GM21576 (cell line): ENCODE measurements around the gene PRM1.
A peak's percentile ranks its signal among the peaks of the same experiment; 100 is the strongest.

ENCODE experiments used
- ATAC-seq: cut with Tn5 transposase; IDR thresholded peaks from one replicate; pipeline ENCODE4 v1.9.1; 2021; ENCODE audit warnings: mild to moderate bottlenecking, moderate library complexity; ENCODE audit not compliant: unreplicated experiment

Gene PRM1

DNA sequence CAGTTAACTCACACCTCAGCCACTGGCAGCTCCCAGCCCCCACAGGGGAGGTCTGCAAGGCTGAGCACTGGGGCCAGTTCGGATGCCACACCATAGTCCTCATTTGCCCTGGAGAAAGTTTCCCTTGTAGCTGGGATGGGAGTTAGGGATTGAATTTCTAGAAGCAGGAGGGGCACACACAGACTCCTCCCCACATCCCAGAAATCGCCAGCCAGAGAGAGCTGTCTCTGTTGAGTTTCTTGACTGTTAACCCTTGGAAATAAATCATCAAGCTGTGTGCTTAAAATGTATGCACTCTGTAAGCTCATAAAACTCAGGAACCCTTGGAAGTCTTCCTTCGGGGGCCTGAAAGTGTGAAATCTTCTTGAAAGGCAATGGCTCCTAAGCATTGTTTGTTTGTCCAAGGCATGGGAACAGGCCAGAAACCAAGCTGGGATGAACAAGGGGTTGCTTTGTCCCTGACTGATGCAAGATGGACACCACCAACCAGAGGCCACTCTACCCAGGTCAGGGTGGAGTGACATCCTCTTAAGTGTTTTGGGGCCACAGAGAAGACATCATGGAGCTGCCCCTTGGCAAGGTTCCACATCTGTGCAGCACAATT lies 7.3 kb downstream of the PRM1 start:
- no peak for ATAC-seq

DNA sequence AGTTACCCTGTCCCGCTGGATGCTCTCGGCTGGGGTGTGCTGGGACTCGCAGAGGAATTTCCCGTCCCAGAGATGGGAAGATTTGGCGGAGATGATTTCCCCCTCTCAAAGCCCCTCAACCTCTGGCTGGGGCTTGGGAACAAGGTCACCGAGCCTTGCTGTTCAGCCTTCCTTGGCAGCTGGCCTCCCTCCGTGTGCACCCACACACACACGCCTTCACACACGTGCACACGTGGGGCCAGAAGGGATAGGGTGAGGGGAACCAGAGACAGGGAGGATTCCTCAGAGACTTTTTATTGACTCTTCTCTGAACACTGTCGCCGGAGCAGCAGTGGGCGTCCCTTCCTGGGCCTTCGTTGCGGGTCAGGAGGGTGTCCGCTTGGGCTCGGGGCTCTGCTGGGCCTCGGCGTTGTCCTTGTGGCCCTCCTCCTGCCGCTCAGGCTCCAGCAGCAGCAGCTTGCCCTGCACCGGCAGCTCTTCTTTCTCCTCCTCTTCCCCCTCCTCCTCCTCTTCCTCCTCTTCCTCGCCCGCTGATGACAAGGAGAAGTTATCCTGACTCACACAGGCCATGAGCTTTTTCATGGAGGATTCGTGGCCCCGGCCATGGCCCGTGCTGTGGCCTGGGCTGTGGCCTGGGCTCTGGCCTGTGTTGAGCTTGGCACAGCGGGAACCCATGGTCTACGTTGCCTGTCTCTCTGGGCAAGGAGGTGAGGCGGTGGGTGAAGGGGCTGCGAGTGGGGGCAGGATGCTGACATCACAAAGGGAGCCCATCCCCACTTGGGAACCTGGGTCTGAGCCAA lies 8.0 kb downstream of the PRM1 start, which contains the start of gene PRM3:
Gene PRM3 (minus strand): TSS at position 709 of the 800 bp plus-strand sequence. CDS start 34 bp downstream, at position 675.
- no peak for ATAC-seq

- no peak for ATAC-seq
Measured at GRCh38 chr16:11272484-11272883, 8.6 kb downstream of the PRM1 start.

DNA sequence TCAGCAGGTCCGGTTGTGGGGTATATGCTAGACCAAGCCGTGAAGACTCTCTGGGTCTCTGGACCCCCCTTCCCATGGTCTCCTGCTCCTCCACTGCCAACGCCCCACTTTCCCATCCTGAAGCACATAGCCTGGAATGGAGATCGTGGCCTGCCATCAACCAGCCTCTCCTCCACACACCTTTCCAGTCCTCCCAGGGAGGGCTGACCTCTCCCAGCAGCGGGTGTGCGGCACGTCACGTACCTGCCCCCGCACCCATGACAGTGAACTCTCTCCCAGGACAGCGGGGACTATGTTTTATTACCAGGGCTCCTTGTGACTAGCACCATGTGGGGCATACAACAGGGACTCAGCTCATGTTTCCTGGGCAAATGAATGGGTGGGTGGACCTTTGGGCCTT lies 9.5 kb downstream of the PRM1 start:
- ATAC-seq: no peak

- ATAC-seq: no peak
Measured at GRCh38 chr16:11270602-11271162, 10.4 kb downstream of the PRM1 start.

DNA sequence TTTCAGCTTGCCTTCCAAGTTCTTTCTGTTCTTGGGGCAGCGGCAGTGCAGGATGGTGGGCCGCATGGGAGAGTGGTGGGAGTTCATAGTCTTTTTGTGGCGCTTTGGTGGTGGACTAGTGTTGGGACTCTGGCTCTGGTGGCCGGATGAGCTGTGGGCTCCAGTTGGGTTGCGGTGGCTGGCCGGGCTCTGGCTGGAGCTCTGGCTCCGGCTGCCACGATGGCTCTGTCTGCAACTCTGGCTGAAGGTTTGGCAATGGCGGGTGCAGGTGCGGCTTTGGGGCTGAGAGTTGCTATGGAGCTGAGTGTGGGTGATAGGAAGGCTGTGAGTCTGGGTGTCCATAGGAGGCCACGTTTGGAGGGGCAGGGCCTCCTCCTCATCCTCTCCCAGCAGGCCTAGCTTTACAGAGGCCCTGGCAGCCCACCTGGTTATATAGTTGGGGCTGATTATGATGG lies 12.2 kb downstream of the PRM1 start, which contains the start of gene TNP2:
Gene TNP2 (minus strand): TSS at position 405 of the 455 bp plus-strand sequence. CDS start 63 bp downstream, at position 342.
- no peak for ATAC-seq

DNA sequence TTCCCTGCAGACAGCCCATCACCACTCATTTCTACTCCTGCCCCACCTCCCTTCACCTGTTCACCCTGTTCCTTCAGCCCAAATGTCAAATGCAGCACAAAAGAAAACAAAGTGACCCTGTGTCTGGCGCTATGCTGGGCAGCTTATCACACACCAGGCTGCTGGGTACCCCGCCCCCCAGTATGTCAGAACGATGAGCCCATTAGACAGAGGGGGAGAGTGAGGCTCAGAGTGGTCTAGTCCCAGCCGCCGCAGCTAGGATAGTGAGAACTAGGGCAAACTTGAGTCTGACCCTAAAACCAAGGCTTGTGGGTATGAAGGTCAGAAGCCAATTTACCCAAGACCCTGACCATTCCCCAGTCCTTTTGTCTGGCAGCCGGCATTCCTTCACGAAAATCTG lies 16.0 kb downstream of the PRM1 start:
- ATAC-seq: no peak

DNA sequence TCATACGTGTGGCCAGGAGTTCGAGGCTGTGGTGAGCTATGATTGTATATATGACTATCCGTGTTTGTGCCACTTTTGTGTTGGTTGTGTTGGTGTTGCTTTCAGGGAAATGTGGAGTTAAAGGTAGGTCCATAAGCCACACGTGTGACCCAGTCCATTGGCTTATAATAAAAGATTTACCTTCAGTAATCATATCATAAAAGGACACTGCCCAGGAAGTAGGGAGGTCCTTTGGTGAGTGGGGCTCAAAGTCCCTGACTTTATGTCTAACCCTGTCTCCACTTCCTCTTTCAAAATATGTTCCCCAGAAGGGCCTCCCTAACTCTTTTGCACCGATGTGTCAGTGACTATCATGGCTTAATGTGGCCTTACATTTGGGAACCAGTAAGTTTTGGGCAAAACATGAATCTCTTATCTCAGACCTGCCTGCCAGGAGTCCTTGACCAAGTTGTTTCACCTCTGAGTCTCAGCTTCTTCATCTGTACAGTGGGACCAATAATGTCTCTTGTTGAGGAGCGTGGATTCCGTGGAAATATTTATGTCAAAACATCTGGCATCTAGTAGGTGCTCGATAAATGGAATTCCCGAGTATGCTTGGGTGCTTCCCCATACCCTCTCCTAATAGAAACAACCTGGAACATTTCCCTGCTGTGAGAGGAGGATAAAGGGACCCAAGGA lies 16.8 kb downstream of the PRM1 start:
- ATAC-seq: no peak

DNA sequence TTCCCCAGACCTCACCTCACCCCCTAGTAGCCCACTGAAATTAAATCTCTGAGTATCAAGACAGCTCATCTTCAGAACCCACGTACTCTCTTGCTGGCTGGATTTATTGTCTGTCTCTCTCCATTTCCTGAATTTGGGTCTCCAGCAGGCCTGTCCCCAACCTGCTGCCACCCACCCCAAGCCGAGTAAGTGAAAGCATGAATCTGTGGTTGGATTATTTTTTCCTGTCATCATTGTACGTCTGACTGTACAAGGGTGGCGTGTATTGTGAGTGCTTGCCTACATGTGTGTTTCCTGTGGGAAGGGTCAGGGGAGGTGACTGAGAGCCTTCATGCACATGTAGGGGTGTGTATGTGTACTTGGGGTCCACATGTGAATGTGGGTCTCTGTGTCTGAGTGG lies 17.4 kb downstream of the PRM1 start:
- ATAC-seq: no peak

DNA sequence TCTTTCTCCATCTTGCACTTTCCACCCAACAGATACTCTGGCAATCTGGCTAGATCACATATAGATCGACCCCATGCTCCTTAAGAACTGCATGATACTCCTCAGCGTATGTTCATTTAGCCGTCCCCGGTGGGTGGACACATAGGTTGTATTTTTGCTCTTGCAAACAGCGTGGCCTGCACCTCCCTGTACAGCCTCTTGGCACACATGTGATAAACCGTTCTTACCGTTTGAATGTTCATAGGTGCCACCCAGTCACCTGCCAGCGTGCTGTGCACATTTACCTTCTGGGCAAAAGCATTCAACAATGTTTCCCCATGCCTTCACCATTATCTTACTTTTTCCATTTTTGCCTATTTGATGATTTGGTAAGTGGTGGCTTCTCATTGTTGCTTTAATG lies 18.2 kb downstream of the PRM1 start:
- ATAC-seq: no peak

- ATAC-seq: no peak
Measured at GRCh38 chr16:11260596-11260966, 20.5 kb downstream of the PRM1 start.

GRCh38 chr16:11259655-11260595 lies 21.2 kb downstream of the PRM1 start:
- ATAC-seq: no peak

GRCh38 chr16:11258553-11259492 lies 22.3 kb downstream of the PRM1 start:
- ATAC-seq: no peak

- ATAC-seq: no peak
Measured at GRCh38 chr16:11257131-11257938, 23.8 kb downstream of the PRM1 start.

DNA sequence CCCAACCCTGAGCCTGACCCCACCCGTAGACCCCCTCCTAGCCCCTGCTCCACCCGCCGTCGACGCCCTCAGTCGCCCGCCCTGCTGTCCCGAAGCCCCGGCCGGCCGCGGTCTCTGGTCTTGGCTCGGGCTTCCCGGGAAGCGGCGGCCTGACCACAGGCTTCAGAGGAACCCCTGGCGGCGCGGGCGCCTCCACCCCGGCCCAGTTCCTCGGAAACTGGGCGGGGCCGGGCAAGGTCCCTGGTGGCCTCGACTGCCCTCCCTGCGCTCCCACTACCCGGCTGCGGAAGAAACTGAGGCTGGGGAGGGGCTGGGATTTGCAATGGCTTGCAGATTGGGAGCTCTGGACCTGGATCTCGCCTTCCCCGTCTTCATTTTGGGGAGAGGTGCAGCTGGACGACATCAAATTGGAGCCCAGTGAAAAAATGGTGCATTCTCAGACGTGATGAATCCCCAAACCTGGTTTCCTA lies 24.4 kb downstream of the PRM1 start:
- no peak for ATAC-seq

DNA sequence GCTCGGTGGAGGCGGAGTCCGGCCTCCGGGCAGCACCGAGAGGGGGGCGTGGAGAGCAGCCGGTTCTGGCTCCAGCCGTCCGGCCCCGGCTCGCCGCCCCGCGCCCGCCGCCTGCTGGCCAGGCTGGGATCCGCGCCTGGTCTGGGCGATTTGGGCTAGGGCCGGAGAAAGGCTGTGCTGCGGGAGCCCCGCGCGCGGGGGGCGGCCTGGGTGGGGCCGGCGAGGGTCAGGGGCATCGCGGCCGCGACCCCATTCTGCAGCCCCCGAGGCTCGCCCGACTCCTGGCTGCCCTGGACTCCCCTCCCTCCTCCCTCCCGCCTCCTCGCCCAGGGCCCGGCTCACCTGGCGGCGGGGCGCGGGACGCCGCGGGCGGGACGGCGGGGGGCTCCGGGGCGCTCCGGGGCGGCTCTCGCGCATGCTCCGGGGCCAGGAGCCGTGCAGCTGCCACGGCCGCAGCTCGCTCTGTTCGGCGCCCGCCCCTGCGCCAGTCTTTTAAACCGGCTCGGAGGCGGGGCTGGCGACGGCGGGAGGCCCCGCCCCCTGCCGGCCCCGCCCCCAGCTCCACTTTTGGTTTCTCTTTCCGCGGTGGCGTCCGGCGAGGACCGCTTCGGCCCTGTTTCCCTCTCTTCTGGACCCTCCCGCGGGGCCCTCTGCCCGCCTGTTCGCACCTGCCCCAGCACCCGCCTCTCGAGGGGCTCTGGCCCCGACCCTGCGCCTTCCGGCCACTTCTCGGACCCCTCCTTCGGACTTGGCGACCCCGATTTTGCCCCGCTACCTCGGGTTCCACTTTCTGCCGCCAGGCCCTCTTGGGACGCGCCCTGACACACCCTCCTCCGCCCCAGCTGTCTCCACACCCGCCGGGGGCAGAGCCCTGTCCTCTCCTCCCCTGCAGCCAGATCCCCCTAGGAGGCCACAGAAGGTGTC lies 25.1 kb downstream of the PRM1 start, which contains the start of gene SOCS1:
Gene SOCS1 (minus strand): TSS at position 468 of the 924 bp plus-strand sequence. CDS start 726 bp downstream, outside the sequence.
- peak; percentile 46 for ATAC-seq
